NCI-H524 (cell line): Measurements from ENCODE around the gene LGALS7.
"Not testable (repeated sequence)": the region's sequence is repeated elsewhere in the genome, so short reads cannot be mapped to it uniquely, and the experiment has no call there.

Experiments used
- DNase-seq, 2 experiments: peaks; one replicate each; lab custom pipeline; 2025; lab: John Stamatoyannopoulos, UW

LGALS7 gene

DNA sequence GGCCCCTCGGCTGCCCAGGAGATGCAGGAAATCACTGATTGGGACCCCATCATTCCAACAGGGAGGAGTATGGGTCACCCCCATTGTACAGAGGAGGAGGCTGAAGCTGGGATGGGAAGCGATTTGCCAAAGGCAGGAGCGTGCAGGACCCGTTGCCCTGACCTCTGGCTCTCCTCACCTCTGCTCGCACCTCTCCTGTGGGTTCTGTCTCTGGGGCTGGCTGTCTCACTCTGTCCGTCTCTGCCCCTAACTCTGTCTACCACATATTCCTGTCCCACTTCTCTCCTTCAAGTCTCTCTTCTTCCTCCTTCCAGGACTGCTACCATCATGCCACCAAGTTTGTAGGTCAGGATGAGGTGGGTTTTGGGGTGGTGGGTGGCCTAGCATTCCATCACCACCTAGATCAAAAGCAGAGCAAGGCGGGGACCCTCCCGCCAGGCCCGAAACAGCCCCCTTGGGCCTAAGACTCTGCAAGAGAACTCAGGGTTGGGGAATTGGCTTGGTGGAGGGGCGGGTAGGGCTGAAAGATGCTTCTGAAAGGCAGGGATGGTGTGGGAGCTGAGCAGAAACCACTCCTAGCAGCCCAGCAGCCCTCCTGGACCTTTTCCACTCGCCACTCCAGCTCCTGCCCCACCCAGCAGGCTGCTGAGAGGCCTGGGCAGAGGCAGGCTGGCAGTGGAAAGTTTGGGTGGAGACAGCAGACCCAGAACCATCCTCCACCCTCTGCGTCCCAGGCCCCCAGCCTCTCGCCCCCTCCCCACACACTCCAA is 1.0 kb upstream of the LGALS7 start:
- no peak for DNase-seq

GRCh38 chr19:38771569-38771968 is 1.7 kb downstream of the LGALS7 start:
- DNase-seq: not testable (repeated sequence)

- not testable (repeated sequence) for DNase-seq
Observed at GRCh38 chr19:38770949-38771275, 2.4 kb downstream of the LGALS7 start.

DNA sequence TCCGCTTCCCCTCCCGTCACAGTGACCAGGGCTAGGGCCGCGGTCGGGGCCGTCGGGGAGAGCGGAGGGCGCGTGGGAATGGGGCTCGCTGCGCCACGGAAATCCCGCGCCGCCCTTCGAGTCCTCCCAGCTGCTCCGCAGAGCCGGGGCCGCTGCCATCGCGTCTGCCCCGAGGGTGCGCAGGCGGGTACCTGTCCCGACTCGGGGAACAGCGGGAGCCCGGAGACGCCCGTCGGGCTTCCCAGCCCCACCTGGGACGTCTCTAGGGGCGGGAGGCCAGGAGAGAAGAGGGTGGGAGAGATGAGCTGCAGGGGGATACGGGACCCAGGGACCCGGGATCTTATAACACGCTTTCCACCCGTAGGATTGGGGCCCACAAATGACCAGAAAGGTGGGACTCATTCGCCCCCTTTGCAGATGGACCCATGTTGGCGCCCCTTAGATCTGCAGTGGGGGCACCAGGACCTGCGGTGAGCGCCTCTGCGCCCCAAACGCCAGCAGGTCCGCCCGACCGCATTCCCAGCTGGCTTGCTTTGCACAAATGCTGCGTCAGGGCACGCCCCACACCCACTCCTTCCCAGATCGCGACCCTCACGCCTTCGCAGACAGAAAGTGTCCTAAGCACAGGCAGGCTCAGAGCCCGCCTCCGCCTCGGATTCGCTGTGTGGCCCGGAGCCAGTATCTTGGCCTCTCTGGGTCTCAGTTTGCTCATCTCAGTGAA is 2.9 kb downstream of the LGALS7 start:
- not testable (repeated sequence) for DNase-seq

DNA sequence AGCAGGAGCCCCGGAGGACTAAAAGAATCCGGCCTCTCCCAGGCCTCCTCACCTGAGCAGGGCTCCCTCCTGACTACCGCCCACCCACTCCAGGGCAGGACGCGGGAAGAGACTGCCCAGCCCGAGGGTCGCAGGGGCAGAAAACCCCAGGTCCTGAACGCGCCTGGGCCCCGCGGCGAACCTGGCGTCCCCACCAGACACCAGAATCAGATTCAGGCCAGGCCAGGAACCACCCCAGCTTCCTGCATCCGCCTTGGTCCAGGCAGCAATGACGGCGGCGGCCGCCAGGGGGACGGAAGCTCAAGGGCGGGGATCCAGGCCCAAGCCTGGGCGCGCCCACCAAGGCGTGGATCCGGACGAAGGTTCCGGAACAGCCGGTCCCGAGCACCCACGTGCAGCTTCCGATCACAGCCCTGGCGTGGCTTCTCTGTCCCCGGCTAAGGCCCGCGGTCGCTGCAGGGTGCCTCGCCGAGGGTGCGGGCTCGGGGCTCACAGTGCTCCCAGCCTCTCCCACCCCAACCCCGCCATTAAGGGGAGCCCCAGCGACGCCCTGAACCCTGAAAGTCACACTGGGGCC is 3.6 kb downstream of the LGALS7 start:
- no peak for DNase-seq

DNA sequence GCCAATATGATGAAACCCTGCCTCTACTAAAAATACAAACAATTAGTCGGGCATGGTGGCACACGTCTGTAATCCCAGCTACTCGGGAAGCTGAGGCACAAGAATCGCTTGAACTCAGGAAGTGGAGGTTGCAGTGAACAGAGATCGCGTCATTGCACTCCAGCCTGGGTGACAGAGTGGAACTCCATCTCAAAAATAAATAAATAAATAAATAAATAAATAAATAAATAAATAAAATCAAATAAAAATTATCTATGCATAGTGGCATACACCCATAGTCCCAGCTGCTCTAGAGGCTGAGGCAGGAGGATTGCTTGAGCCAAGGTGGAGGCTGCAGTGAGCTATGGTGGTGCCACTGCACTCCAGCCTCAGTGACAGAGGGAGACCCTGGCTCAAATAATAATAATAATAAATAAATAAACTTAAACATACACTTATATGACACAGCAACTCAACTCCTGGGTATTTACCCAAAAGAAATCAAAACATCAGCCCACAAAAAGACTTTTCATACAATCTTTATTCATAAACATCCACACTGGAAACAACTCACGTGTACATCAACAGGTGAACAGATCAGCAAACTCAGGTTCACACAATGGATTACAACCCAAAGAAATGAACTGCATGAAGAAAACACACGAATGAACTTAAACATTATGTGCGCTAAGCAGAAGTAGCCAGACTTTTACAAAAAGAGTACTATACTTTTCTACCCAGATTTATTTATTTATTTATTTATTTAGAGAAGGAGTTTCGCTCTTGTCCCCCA is 6.9 kb downstream of the LGALS7 start:
- DNase-seq: no peak

- DNase-seq: no peak
Observed at GRCh38 chr19:38765214-38765613, 8.1 kb downstream of the LGALS7 start.

DNA sequence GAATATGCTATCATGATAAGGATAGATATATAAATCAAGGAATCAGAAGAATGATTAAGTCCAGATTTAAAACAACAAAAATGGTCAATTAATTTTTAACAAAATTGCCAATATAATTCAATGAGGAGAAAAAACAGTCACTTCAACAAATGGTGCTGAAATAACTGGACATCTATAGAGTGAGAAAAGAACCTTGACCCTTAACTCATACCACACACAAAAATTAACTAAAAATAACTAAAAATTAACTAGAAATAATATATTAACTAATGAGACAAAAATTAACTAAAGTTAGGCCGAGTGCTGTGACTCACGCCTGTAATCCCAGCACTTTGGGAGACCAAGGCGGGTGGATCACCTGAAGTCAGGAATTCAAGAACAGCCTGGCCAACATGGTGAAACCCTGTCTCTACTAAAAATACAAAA is 9.5 kb downstream of the LGALS7 start:
- DNase-seq: no peak

DNA sequence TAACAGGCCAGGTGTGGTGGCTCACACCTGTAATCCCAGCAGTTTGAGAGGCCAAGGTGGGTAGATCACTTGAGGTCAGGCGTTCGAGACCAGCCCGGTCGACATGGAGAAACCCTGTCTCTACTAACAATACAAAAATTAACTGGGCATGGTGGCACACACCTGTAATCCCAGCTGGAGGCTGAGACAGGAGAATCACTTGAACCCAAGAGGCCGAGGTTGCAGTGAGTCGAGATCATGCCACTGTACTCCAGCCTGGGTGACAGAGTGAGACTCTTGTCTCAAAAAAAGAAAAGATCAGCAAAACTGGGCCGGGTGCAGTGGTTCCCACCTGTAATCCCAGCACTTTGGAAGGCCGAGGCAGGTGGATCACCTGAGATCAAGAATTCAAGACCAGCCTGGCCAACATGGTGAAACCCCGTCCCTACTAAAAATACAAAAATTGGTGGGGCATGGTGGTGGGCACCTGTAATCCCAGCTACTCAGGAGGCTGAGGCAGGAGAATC is 11.4 kb downstream of the LGALS7 start:
- DNase-seq: not testable (repeated sequence)

DNA sequence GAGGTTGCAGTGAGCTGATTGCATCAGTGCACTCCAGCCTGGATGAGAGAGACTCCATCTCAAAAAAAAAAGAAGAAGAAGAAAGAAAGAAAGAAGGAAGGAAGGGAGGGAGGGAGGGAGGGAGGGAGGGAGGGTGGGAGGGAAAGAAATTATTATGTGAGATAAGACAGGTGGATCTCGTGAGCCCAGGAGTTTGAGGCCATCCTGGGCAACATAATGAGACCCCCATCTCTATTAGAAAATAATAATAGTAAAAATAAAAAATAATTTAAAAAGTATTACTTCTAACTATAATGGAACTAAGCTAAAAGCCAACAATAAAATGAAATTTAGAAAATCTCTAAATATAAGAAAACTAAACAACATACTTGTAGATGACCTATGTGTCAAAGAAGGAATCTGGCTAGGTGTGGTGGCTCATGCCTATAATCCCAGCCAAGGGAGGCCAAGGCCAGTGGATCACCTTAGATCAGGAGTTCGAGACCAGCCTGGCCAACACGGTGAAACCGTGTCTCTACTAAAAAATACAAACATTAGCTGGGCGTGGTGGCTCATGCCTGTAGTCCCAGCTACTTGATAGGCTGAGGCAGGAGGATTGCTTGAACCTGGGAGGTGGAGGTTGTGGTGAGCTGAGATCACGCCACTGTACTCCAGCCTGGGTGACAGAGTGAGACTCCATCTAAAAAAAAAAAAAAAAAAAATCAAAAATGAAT is 12.4 kb downstream of the LGALS7 start:
- not testable (repeated sequence) for DNase-seq

GRCh38 chr19:38759590-38760003 is 13.7 kb downstream of the LGALS7 start:
- DNase-seq: no peak

- DNase-seq: not testable (repeated sequence)
Observed at GRCh38 chr19:38754196-38754595, 19.1 kb downstream of the LGALS7 start.

- not testable (repeated sequence) for DNase-seq
Observed at GRCh38 chr19:38753783-38754182, 19.5 kb downstream of the LGALS7 start.

DNA sequence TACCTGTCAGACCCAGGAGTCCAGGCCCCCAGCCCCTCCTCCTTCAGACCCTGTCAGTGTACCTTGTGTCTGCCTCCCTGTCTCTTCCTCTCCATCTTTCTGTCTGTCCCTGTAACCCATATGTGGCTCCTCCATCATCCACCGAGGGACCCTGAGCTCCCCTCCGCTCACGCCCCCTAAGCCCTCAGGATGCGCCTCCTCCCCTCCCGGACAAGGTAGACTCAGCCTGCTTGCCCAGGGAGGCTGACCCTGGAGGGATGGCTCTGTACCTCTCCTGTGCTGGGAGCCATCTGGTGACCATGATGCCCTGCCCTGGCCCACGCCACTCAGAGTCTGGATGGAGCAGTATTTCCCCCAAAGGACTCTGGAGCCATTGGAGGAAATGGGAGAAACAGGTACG is 28.0 kb downstream of the LGALS7 start:
- DNase-seq: no peak

DNA sequence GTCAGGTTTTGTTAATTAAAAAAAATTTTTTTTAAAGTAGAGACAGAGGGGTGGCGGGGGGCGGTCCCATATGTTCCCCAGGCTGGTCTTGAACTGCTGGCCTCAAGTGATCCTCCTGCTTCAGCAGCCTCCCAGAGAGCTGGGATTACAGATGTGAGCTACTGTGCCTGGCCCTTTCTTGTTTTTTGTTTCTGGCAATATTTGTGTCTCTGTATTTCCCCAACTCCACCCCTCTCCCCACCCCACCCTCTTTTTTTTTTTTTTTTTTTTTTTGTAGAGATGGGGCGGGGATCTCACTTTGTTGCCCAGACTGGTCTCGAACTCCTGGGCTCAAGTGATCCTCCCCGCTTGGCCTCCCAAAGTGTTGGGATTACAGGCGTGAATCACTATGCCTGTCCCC is 28.4 kb downstream of the LGALS7 start:
- no peak for DNase-seq

DNA sequence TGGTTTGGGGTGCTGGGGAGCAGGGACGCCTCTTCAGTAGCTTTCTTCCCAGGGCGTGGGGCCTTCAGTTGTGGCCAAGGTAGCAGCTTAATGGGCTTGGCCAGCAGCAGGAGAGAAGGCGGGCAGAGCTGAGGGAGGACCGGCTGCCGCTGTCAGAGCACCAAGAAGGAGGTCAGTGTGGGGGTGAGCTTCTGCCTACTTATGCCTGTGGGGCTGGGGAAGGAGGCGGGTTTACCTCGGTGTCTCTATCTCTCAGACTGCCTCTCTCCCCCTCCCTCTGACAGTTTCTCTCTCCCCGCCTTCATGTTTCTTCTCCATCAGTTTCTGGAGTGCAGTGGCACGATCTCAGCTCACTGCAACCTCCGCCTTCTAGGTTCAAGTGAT is 29.0 kb downstream of the LGALS7 start, which contains the start of gene CAPN12:
Gene CAPN12 (minus strand): TSS at position 177 of the 384 bp plus-strand sequence. CDS start 309 bp downstream, outside the sequence.
- DNase-seq: no peak

DNA sequence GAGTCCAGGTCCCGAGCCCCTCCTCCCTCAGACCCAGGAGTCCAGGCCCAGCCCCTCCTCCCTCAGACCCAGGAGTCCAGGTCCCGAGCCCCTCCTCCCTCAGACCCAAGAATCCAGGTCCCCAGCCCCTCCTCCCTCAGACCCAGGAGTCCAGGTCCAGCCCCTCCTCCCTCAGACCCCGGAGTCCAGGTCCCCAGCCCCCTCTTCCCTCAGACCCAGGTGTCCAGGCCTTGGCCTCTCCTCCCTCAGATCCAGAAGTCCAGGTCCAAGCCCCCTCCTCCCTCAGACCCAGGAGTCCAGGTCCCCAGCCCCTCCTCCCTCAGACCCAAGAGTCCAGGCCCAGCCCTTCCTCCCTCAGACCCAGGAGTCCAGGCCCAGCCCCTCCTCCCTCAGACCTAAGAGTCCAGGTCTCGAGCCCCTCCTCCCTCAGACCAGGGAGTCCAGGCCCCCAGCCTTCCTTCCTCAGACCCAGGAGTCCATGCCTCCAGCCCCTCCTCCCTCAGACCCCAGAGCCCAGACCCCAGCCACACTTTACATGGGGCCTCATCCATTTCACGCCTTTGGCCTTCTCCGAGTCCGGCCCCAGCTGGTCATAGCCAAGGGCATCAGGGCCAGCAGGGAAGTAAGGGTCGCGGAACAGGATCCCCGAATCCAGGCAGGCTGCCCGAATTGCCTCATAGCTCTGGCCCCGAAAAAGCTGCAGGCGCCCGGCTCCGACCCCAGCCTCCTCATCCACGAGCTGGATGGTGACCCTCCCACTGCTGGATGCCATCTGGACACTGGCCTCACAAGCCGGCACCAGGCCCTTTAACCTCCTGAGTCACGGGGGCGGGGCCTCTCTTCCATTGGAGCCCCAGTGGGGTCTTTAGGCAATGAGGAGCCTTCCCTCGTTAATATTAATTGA is 29.7 kb downstream of the LGALS7 start:
- DNase-seq: no peak

DNA sequence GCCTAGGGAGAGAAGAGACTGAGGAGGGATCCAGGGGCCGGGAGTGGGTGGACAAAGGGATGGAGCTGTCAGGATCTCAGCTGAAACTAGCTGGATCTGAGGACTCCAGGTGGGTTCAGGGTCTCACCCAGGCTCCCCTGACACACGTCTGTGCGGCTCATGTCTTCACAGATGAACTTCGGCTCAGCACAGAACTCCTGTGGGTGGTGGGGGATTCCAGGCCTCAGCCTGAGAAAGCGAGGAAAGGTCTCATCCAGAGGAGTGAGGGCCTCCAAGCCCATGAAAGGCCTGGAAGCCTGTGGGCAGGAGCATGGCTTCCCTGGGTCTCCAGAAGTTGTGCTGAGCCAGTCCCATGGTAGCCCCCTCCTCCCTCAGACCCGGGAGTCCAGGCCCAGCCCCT is 30.4 kb downstream of the LGALS7 start:
- no peak for DNase-seq

DNA sequence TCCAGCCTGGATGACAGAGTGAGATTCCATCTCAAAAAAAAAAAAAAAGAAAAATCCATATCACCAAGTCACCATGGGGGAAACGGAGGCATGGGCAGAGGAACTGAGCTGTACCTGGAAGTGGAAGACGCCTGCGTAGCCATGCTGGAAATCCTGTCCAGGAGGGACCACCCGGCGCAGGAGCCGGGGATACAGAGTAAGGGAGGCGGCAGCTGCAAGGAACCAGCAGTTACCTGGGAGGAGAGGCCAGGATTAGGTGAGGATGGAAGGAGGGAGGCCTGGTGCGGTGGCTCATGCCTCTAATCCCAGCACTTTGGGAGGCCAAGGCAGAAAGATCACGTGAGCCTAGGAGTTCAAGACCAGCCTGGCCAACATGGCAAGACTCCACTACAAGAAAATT is 31.0 kb downstream of the LGALS7 start:
- no peak for DNase-seq

- no peak for DNase-seq
Observed at GRCh38 chr19:38741670-38742069, 31.6 kb downstream of the LGALS7 start.
